ENCODE results near the gene RSAD1.

The RSAD1 gene

GRCh38 chr17:50514936-50515702 is 36.5 kb downstream of the RSAD1 start:
- Histone ChIP-seq H3K27me3 (ENCODE audit: control insufficient read depth in 1 of 2, insufficient read depth in 2 of 2, low read length in 2 of 2) (no peaks in the 10 kb centered on the region), H3K36me3 (ENCODE audit: insufficient read depth, low read length) (no peaks in the 10 kb centered on the region), H3K9me3 (ENCODE audit: low read length) (no peaks in the 10 kb centered on the region), H3K4me1 (ENCODE audit: insufficient read depth, low read length) (peaks cover 7% of the 10 kb centered on the region), H3K4me3 (ENCODE audit: low read depth in 1 of 2, low read length in 2 of 2) (no peak overlapping the region), H3K27ac (ENCODE audit: low read depth, low read length) (no peak overlapping the region), H3K9ac (ENCODE audit: low read length) (no peak overlapping the region)

GRCh38 chr17:50517011-50517410 is 38.4 kb downstream of the RSAD1 start:
- H3K36me3 ChIP-seq (ENCODE audit: insufficient read depth, low read length), result no peaks in the 10 kb centered on the region
- H3K4me3 ChIP-seq (ENCODE audit: low read depth in 1 of 2, low read length in 2 of 2), result no peak overlapping the region
- peaks cover 7% of the 10 kb centered on the region for H3K4me1 ChIP-seq (ENCODE audit: insufficient read depth, low read length)
- no peak overlapping the region for H3K9ac ChIP-seq (ENCODE audit: low read length)
- no peaks in the 10 kb centered on the region for H3K27me3 ChIP-seq (ENCODE audit: control insufficient read depth in 1 of 2, insufficient read depth in 2 of 2, low read length in 2 of 2)
- H3K27ac ChIP-seq (ENCODE audit: low read depth, low read length), result no peak overlapping the region
- H3K9me3 ChIP-seq (ENCODE audit: low read length), result no peaks in the 10 kb centered on the region

GRCh38 chr17:50517504-50518383 is 39.1 kb downstream of the RSAD1 start:
- Histone ChIP-seq H3K4me3 (ENCODE audit: low read depth in 1 of 2, low read length in 2 of 2) (no peak overlapping the region), H3K4me1 (ENCODE audit: insufficient read depth, low read length) (peaks cover 7% of the 10 kb centered on the region), H3K9me3 (ENCODE audit: low read length) (no peaks in the 10 kb centered on the region), H3K9ac (ENCODE audit: low read length) (no peak overlapping the region), H3K27ac (ENCODE audit: low read depth, low read length) (no peak overlapping the region), H3K27me3 (ENCODE audit: control insufficient read depth in 1 of 2, insufficient read depth in 2 of 2, low read length in 2 of 2) (no peaks in the 10 kb centered on the region), H3K36me3 (ENCODE audit: insufficient read depth, low read length) (no peaks in the 10 kb centered on the region)

- Histone ChIP-seq H3K4me1 (ENCODE audit: insufficient read depth, low read length) (peaks cover 7% of the 10 kb centered on the region), H3K9ac (ENCODE audit: low read length) (no peak overlapping the region), H3K27me3 (ENCODE audit: control insufficient read depth in 1 of 2, insufficient read depth in 2 of 2, low read length in 2 of 2) (no peaks in the 10 kb centered on the region), H3K27ac (ENCODE audit: low read depth, low read length) (no peak overlapping the region), H3K4me3 (ENCODE audit: low read depth in 1 of 2, low read length in 2 of 2) (no peak overlapping the region), H3K36me3 (ENCODE audit: insufficient read depth, low read length) (no peaks in the 10 kb centered on the region), H3K9me3 (ENCODE audit: low read length) (no peaks in the 10 kb centered on the region)
These were observed 39.8 kb downstream of the RSAD1 start for GRCh38 chr17:50518384-50519023.

GRCh38 chr17:50519141-50519834 is 40.6 kb downstream of the RSAD1 start:
- no peak overlapping the region for H3K4me3 ChIP-seq (ENCODE audit: low read depth in 1 of 2, low read length in 2 of 2)
- H3K27me3 ChIP-seq (ENCODE audit: control insufficient read depth in 1 of 2, insufficient read depth in 2 of 2, low read length in 2 of 2), result no peaks in the 10 kb centered on the region
- no peak overlapping the region for H3K27ac ChIP-seq (ENCODE audit: low read depth, low read length)
- no peaks in the 10 kb centered on the region for H3K9me3 ChIP-seq (ENCODE audit: low read length)
- H3K4me1 ChIP-seq (ENCODE audit: insufficient read depth, low read length), result peaks cover 7% of the 10 kb centered on the region
- H3K36me3 ChIP-seq (ENCODE audit: insufficient read depth, low read length), result no peaks in the 10 kb centered on the region
- H3K9ac ChIP-seq (ENCODE audit: low read length), result no peak overlapping the region

GRCh38 chr17:50520483-50520882 is 41.8 kb downstream of the RSAD1 start:
- H3K36me3 ChIP-seq (ENCODE audit: insufficient read depth, low read length), result no peaks in the 10 kb centered on the region
- H3K27ac ChIP-seq (ENCODE audit: low read depth, low read length), result no peak overlapping the region
- peaks cover under 1% of the 10 kb centered on the region for H3K4me1 ChIP-seq (ENCODE audit: insufficient read depth, low read length)
- H3K27me3 ChIP-seq (ENCODE audit: control insufficient read depth in 1 of 2, insufficient read depth in 2 of 2, low read length in 2 of 2), result no peaks in the 10 kb centered on the region
- H3K9me3 ChIP-seq (ENCODE audit: low read length), result no peaks in the 10 kb centered on the region
- no peak overlapping the region for H3K4me3 ChIP-seq (ENCODE audit: low read depth in 1 of 2, low read length in 2 of 2)
- no peak overlapping the region for H3K9ac ChIP-seq (ENCODE audit: low read length)

- Histone ChIP-seq H3K27ac (ENCODE audit: low read depth, low read length) (no peak overlapping the region), H3K4me3 (ENCODE audit: low read depth in 1 of 2, low read length in 2 of 2) (no peak overlapping the region), H3K4me1 (ENCODE audit: insufficient read depth, low read length) (no peaks in the 10 kb centered on the region), H3K9me3 (ENCODE audit: low read length) (no peaks in the 10 kb centered on the region), H3K36me3 (ENCODE audit: insufficient read depth, low read length) (no peaks in the 10 kb centered on the region), H3K9ac (ENCODE audit: low read length) (no peak overlapping the region), H3K27me3 (ENCODE audit: control insufficient read depth in 1 of 2, insufficient read depth in 2 of 2, low read length in 2 of 2) (no peaks in the 10 kb centered on the region)
These were observed 42.9 kb downstream of the RSAD1 start for GRCh38 chr17:50521514-50521913.

- no peaks in the 10 kb centered on the region for H3K4me1 ChIP-seq (ENCODE audit: insufficient read depth, low read length)
- no peaks in the 10 kb centered on the region for H3K27me3 ChIP-seq (ENCODE audit: control insufficient read depth in 1 of 2, insufficient read depth in 2 of 2, low read length in 2 of 2)
- no peaks in the 10 kb centered on the region for H3K9me3 ChIP-seq (ENCODE audit: low read length)
- no peak overlapping the region for H3K4me3 ChIP-seq (ENCODE audit: low read depth in 1 of 2, low read length in 2 of 2)
- no peak overlapping the region for H3K27ac ChIP-seq (ENCODE audit: low read depth, low read length)
- no peak overlapping the region for H3K9ac ChIP-seq (ENCODE audit: low read length)
- no peaks in the 10 kb centered on the region for H3K36me3 ChIP-seq (ENCODE audit: insufficient read depth, low read length)
These were observed 44.1 kb downstream of the RSAD1 start for GRCh38 chr17:50522766-50523165.

- no peak overlapping the region for H3K27ac ChIP-seq (ENCODE audit: low read depth, low read length)
- no peaks in the 10 kb centered on the region for H3K4me1 ChIP-seq (ENCODE audit: insufficient read depth, low read length)
- no peaks in the 10 kb centered on the region for H3K9me3 ChIP-seq (ENCODE audit: low read length)
- H3K4me3 ChIP-seq (ENCODE audit: low read depth in 1 of 2, low read length in 2 of 2), result no peak overlapping the region
- no peaks in the 10 kb centered on the region for H3K36me3 ChIP-seq (ENCODE audit: insufficient read depth, low read length)
- no peaks in the 10 kb centered on the region for H3K27me3 ChIP-seq (ENCODE audit: control insufficient read depth in 1 of 2, insufficient read depth in 2 of 2, low read length in 2 of 2)
- no peak overlapping the region for H3K9ac ChIP-seq (ENCODE audit: low read length)
These were observed 44.5 kb downstream of the RSAD1 start for GRCh38 chr17:50523208-50523607.

GRCh38 chr17:50524838-50525237 is 46.2 kb downstream of the RSAD1 start:
- Histone ChIP-seq H3K9me3 (ENCODE audit: low read length) (no peaks in the 10 kb centered on the region), H3K27ac (ENCODE audit: low read depth, low read length) (no peak overlapping the region), H3K36me3 (ENCODE audit: insufficient read depth, low read length) (no peaks in the 10 kb centered on the region), H3K9ac (ENCODE audit: low read length) (no peak overlapping the region), H3K4me3 (ENCODE audit: low read depth in 1 of 2, low read length in 2 of 2) (no peak overlapping the region), H3K27me3 (ENCODE audit: control insufficient read depth in 1 of 2, insufficient read depth in 2 of 2, low read length in 2 of 2) (no peaks in the 10 kb centered on the region), H3K4me1 (ENCODE audit: insufficient read depth, low read length) (no peaks in the 10 kb centered on the region)

All from muscle layer of colon (tissue), 2 donors.